Peyer's patch (tissue), 4 donors: ENCODE data around the gene KRT71. TPM values are rescaled to one million over a fixed set of nuclear protein-coding genes. Genes with fewer than 3 reads are reported as not detected.
"Not testable (repeated sequence)": the region's sequence is repeated elsewhere in the genome, so short reads cannot be mapped to it uniquely, and the experiment has no call there.

Source experiments
- DNase-seq, 3 donors: peaks; one replicate each; pipeline ENCODE4 v3.0.0-alpha.2; 2017 to 2019
- H3K27ac ChIP-seq, 4 donors: fragments of 200-600 bp; sonication (generic); one replicate each; pipeline ENCODE4 v1.5.1; 2016 to 2019
- H3K27me3 ChIP-seq, 2 donors: fragments of 200-600 bp; sonication (generic); one replicate each; pipeline ENCODE4 v1.5.1; 2019
- H3K36me3 ChIP-seq, 3 donors: fragments of 200-600 bp; sonication (generic); one replicate each; pipeline ENCODE4 v1.5.1; 2016 to 2019
- H3K4me1 ChIP-seq, 4 donors: fragments of 200-600 bp; sonication (generic); one replicate each; pipeline ENCODE4 v1.5.1; 2016 to 2019
- H3K4me3 ChIP-seq, 4 donors: fragments of 200-600 bp; sonication (generic); 1 replicate in 3 of 4; 2 replicates in 1 of 4; pipeline ENCODE4 v1.5.1; 2016 to 2019; ENCODE audit warnings: mild to moderate bottlenecking in 1 of 4
- H3K9me3 ChIP-seq, 4 donors: fragments of 200-600 bp; sonication (generic); one replicate each; pipeline ENCODE4 v1.5.1; 2016 to 2019; ENCODE audit warnings: mild to moderate bottlenecking in 1 of 4
- POLR2A ChIP-seq, 2 donors: fragments of 450-650 bp; IDR thresholded peaks; one replicate each; pipeline ENCODE4 v1.5.1; 2017; ENCODE audit warnings: antibody characterized with exemption in 2 of 2, mild to moderate bottlenecking in 2 of 2, moderate library complexity in 2 of 2
- total RNA-seq, 4 donors: library from RNA; depleted of rRNA; stranded (reverse); fragments of >200 nt; gene quantifications; one replicate each; pipeline ENCODE4 v1.1.0, GENCODE V29; 2016
- TF ChIP-seq, protein P1 (sequence below), 6 experiments: fragments of 450-650 bp in 4 of 6; fragments of 200-600 bp in 2 of 6; sonication (generic) in 1 of 6; IDR thresholded peaks; one replicate each; pipeline ENCODE4 v1.5.1; 2017 to 2019; ENCODE audit warnings: antibody characterized with exemption in 6 of 6, mild to moderate bottlenecking in 3 of 6, moderate library complexity in 1 of 6

The KRT71 gene
- total RNA-seq, 4 donors from 2014 or later = not detected

DNA sequence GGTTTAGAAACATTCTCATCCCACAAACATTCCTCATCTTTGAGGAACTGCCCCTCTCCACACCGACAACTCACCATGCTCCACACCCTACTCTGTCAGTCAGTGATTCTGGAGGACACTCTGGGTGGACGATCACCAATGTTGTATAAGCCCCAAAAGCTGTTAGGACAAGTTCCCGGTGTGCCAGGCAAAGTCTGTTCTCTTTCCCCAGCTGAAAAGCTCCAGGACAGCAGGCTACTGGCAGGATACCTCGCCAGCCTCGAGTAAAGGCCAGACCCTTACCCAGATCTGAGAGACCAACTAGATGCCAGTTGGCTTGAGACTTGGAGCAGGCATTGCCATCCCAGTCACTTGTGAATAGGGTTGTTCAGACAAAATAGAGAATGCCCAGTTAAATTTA is 44.7 kb downstream of the KRT71 start:
- no peak overlapping the region for H3K27ac ChIP-seq
- H3K4me1 ChIP-seq = no peaks in the 10 kb centered on the region
- H3K4me3 ChIP-seq = no peak overlapping the region
- H3K9me3 ChIP-seq = no peaks in the 10 kb centered on the region
- TF ChIP-seq, protein P1, sequence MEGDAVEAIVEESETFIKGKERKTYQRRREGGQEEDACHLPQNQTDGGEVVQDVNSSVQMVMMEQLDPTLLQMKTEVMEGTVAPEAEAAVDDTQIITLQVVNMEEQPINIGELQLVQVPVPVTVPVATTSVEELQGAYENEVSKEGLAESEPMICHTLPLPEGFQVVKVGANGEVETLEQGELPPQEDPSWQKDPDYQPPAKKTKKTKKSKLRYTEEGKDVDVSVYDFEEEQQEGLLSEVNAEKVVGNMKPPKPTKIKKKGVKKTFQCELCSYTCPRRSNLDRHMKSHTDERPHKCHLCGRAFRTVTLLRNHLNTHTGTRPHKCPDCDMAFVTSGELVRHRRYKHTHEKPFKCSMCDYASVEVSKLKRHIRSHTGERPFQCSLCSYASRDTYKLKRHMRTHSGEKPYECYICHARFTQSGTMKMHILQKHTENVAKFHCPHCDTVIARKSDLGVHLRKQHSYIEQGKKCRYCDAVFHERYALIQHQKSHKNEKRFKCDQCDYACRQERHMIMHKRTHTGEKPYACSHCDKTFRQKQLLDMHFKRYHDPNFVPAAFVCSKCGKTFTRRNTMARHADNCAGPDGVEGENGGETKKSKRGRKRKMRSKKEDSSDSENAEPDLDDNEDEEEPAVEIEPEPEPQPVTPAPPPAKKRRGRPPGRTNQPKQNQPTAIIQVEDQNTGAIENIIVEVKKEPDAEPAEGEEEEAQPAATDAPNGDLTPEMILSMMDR (IDR thresholded peaks at IDR 0.05) = no peak
- no peak for TF ChIP-seq POLR2A (IDR thresholded peaks at IDR 0.05)
- DNase-seq = no peak
- no peaks in the 10 kb centered on the region for H3K36me3 ChIP-seq
- no peaks in the 10 kb centered on the region for H3K27me3 ChIP-seq

DNA sequence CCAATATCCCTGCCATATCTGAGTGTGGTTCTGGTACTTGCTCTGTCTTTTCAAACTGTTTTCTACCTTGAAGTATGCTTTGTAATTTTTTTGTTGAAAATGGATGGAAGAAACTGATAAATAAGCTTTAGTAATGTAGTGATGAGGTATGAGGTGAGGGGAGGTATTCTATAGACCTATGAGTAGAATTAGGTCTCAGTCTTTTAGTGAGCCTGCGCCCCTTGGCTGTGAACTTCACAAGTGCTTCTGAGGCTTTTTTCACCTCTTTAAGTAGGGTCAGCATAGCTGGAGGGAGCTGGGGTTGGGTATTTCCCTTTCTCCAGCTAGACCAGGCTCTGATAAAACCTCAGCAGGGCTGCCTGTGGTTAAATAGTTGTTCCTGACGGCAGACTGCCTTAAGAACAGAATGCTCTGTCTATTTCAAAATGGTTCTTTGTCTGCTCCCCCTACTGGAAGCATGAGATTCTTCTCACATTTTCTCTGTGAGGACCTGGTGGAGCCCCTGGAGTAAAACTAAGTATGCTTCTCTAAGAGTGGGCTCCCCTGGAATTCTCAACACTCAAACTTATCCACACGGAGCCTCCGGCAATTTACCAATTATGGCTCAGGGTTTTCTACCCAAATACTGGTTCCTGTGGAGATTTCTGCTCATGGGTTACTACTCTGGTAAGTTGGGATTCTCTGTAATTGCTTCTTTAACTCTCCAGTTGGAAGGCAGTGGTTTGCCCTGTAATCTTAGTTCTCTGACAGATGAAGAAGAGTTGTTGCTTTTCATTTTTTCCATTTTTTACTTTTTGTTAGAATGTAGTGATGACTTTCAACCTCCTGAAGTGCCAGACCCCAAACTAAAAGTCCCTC is 45.9 kb downstream of the KRT71 start:
- Histone ChIP-seq H3K27me3 (no peaks in the 10 kb centered on the region), H3K27ac (no peak overlapping the region), H3K4me3 (no peak overlapping the region), H3K9me3 (no peaks in the 10 kb centered on the region), H3K36me3 (no peaks in the 10 kb centered on the region), H3K4me1 (no peaks in the 10 kb centered on the region)
- peak in 1 of 3 donors; percentile 41 for DNase-seq
- TF ChIP-seq, protein P1 (IDR thresholded peaks at IDR 0.05) = peak in 4 of 6 experiments; percentile 24 to 60 (median 50)
- TF ChIP-seq POLR2A (IDR thresholded peaks at IDR 0.05) = no peak

DNA sequence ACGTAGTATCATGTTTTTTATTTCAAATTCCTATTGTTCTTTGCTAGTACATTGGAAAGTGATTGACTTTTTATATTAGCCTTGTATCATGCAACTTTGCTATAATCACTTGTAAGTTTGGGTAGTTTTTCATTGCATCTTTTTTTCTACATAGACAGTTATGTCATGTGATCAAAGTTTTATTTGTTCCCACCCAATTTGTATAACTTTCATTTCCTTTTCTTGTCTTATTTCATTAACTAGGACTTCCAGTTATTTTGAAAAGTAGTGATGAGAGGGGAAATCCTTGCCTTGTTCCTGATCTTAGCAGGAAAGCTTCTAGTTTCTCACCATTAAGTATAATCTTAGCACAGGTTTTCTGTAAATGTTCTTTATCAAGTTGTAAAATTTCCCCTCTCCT is 50.1 kb downstream of the KRT71 start:
- Histone ChIP-seq H3K27me3 (no peaks in the 10 kb centered on the region), H3K4me3 (no peak overlapping the region), H3K36me3 (no peaks in the 10 kb centered on the region), H3K27ac (no peak overlapping the region), H3K4me1 (no peaks in the 10 kb centered on the region), H3K9me3 (no peaks in the 10 kb centered on the region)
- DNase-seq = no peak
- TF ChIP-seq, protein P1 (IDR thresholded peaks at IDR 0.05) = no peak
- no peak for TF ChIP-seq POLR2A (IDR thresholded peaks at IDR 0.05)

GRCh38 chr12:52501490-52501889 is 51.5 kb downstream of the KRT71 start:
- TF ChIP-seq, protein P1 (IDR thresholded peaks at IDR 0.05) = no peak
- no peak for TF ChIP-seq POLR2A (IDR thresholded peaks at IDR 0.05)
- Histone ChIP-seq H3K27ac (no peak overlapping the region), H3K9me3 (no peaks in the 10 kb centered on the region), H3K4me1 (no peaks in the 10 kb centered on the region), H3K36me3 (no peaks in the 10 kb centered on the region), H3K27me3 (no peaks in the 10 kb centered on the region), H3K4me3 (no peak overlapping the region)
- DNase-seq = no peak

DNA sequence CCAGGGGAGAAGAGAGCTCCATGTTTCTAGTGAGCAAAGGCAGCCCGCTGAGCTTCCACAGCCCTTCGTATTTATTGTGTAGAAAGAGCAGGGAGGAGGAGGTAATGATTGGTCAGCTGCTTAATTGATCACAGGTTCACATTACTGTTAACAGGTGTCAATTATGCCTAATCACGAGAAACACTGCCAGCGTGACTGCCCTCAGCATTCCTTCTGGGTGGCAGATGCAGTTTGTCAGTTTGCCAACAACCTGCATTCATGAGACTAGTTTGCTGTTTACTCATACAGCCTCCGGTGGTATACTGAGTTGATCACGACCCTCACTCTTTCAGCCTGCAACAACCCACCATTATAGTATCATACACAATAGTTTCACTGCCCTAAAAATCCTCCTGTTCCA is 52.4 kb downstream of the KRT71 start:
- not testable (repeated sequence) for H3K4me3 ChIP-seq, H3K4me1 ChIP-seq, H3K27ac ChIP-seq, H3K36me3 ChIP-seq, H3K9me3 ChIP-seq, H3K27me3 ChIP-seq, DNase-seq

- no peak for DNase-seq
- no peaks in the 10 kb centered on the region for H3K27me3 ChIP-seq
- H3K4me1 ChIP-seq = peaks cover 0 to 4% (median 0%) of the 10 kb centered on the region in 4 donors
- no peak overlapping the region for H3K27ac ChIP-seq
- H3K9me3 ChIP-seq = no peaks in the 10 kb centered on the region
- no peaks in the 10 kb centered on the region for H3K36me3 ChIP-seq
- TF ChIP-seq, protein P1 (IDR thresholded peaks at IDR 0.05) = no peak
- TF ChIP-seq POLR2A (IDR thresholded peaks at IDR 0.05) = no peak
- no peak overlapping the region for H3K4me3 ChIP-seq
Measured at GRCh38 chr12:52499806-52500560, 53.0 kb downstream of the KRT71 start.
